NCI-H2081 treated with DMSO at 0.1 percent for 48 hours (cell line): ENCODE data around the gene OGFR.

ENCODE experiments used
- DNase-seq: peaks from one replicate; lab custom pipeline; 2025; lab: John Stamatoyannopoulos, UW

The OGFR gene

GRCh38 chr20:62816031-62816883 is 11.6 kb downstream of the OGFR start:
- no peak for DNase-seq

GRCh38 chr20:62816884-62817873 is 12.5 kb downstream of the OGFR start, which contains the start of gene COL9A3:
COL9A3 (plus strand) TSS chr20:62817050; CDS start chr20:62817065, 15 bp downstream.
- DNase-seq, result no peak

GRCh38 chr20:62817975-62818591 is 13.4 kb downstream of the OGFR start:
- DNase-seq, result no peak

GRCh38 chr20:62818592-62819493 is 14.2 kb downstream of the OGFR start:
- no peak for DNase-seq

GRCh38 chr20:62819494-62820174 is 15.0 kb downstream of the OGFR start:
- no peak for DNase-seq

GRCh38 chr20:62820208-62820961 is 15.8 kb downstream of the OGFR start:
- no peak for DNase-seq

- no peak for DNase-seq
Measured at GRCh38 chr20:62820962-62821725, 16.5 kb downstream of the OGFR start.

GRCh38 chr20:62821726-62822210 is 17.1 kb downstream of the OGFR start:
- DNase-seq, result no peak

GRCh38 chr20:62822239-62822787 is 17.7 kb downstream of the OGFR start:
- no peak for DNase-seq

- no peak for DNase-seq
Measured at GRCh38 chr20:62822788-62823651, 18.4 kb downstream of the OGFR start.

GRCh38 chr20:62823688-62824475 is 19.2 kb downstream of the OGFR start:
- no peak for DNase-seq

GRCh38 chr20:62824476-62825332 is 20.1 kb downstream of the OGFR start:
- no peak for DNase-seq

GRCh38 chr20:62825333-62825985 is 20.8 kb downstream of the OGFR start:
- no peak for DNase-seq

GRCh38 chr20:62825986-62826645 is 21.5 kb downstream of the OGFR start:
- no peak for DNase-seq
